SU-DHL-6 (cell line): ENCODE data around the gene RPLP1.

Experiments
- H2AFZ ChIP-seq: fragments of 200-600 bp; sonication (generic); 2 replicates; pipeline ENCODE4 v1.6.1; 2014; ENCODE audit warnings: low read depth, mild to moderate bottlenecking, moderate library complexity, mixed read lengths, antibody characterized with exemption, low read length; ENCODE audit not compliant: severe bottlenecking
- H3F3A ChIP-seq: fragments of 200-600 bp; shearing (Covaris generic); 2 replicates; pipeline ENCODE4 v1.6.0; 2016; ENCODE audit warnings: antibody characterized with exemption, mild to moderate bottlenecking; ENCODE audit not compliant: insufficient read depth
- H3K27ac ChIP-seq: fragments of 200-600 bp; sonication (generic); 2 replicates; pipeline ENCODE4 v1.5.1; 2016; ENCODE audit warnings: low read depth, mild to moderate bottlenecking, low read length, moderate library complexity, mixed read lengths
- H3K27me3 ChIP-seq: fragments of 200-600 bp; sonication (generic), shearing (Covaris generic); 2 replicates; pipeline ENCODE4 v1.6.0; 2014; ENCODE audit warnings: mild to moderate bottlenecking, low read length
- H3K36me3 ChIP-seq: fragments of 200-600 bp; sonication (generic); 2 replicates; pipeline ENCODE4 v1.6.1; 2014; ENCODE audit warnings: mild to moderate bottlenecking, low read length, mixed read lengths
- H3K4me2 ChIP-seq: fragments of 300-600, 200-600 bp; shearing (Covaris generic), sonication (generic); 2 replicates; pipeline ENCODE4 v1.6.0; 2014; ENCODE audit warnings: low read length, low read depth, mild to moderate bottlenecking; ENCODE audit not compliant: poor library complexity, severe bottlenecking
- H3K4me3 ChIP-seq: fragments of 200-600 bp; sonication (generic); 2 replicates; pipeline ENCODE4 v1.5.1; 2014; ENCODE audit warnings: antibody characterized with exemption, low read length, mild to moderate bottlenecking, mixed read lengths; ENCODE audit not compliant: insufficient read depth, poor library complexity, severe bottlenecking
- H3K79me2 ChIP-seq: fragments of 200-600 bp; sonication (generic); 2 replicates; pipeline ENCODE4 v1.6.1; 2014; ENCODE audit warnings: mild to moderate bottlenecking, low read length, moderate library complexity; ENCODE audit not compliant: insufficient read depth
- H3K9ac ChIP-seq: fragments of 200-600 bp; sonication (generic); 2 replicates; pipeline ENCODE4 v1.7.0; 2014; ENCODE audit warnings: mild to moderate bottlenecking, low read length
- H3K9me2 ChIP-seq: fragments of 200-600 bp; sonication (generic); replicated peaks from 2 replicates; pipeline ENCODE4 v1.6.1; 2014; ENCODE audit warnings: low read length; ENCODE audit not compliant: insufficient read depth
- H3K9me3 ChIP-seq: fragments of 200-600 bp; sonication (generic); 2 replicates; pipeline ENCODE4 v1.6.1; 2014; ENCODE audit warnings: low read length, mixed read lengths; ENCODE audit not compliant: insufficient read depth
- H4K20me1 ChIP-seq: fragments of 200-600 bp; sonication (generic); 2 replicates; pipeline ENCODE4 v1.6.1; 2014; ENCODE audit warnings: low read depth, mild to moderate bottlenecking, antibody characterized with exemption, low read length, moderate library complexity, mixed read lengths
- CTCF ChIP-seq: fragments of 200-600 bp; sonication (generic); IDR thresholded peaks from one replicate; pipeline ENCODE4 v1.5.1; 2017; ENCODE audit warnings: antibody characterized with exemption, mild to moderate bottlenecking, low read length, moderate library complexity; ENCODE audit not compliant: insufficient read depth, poor library complexity, severe bottlenecking
- EZH2phosphoT487 ChIP-seq: fragments of 200-600 bp; sonication (generic), shearing (Covaris generic); conservative IDR thresholded peaks from 2 replicates; pipeline ENCODE4 v1.6.1; 2018; ENCODE audit warnings: mild to moderate bottlenecking, antibody characterized with exemption, low read length, moderate library complexity, mixed read lengths

RPLP1 gene

GRCh38 chr15:69450968-69451695 lies 1.5 kb upstream of the RPLP1 start:
- peak overlapping the region; percentile 87 for H2AFZ ChIP-seq
- peak overlapping the region; percentile 95 for H3K4me2 ChIP-seq
- peak overlapping the region; percentile 91 for H3K4me3 ChIP-seq
- H3K27ac ChIP-seq = peak overlapping the region; percentile 93
- peaks cover 60% of the 10 kb centered on the region for H3F3A ChIP-seq
- H3K79me2 ChIP-seq = peaks cover 31% of the 10 kb centered on the region
- no peaks in the 10 kb centered on the region for H3K9me2 ChIP-seq
- H3K27me3 ChIP-seq = no peaks in the 10 kb centered on the region
- TF ChIP-seq CTCF (no peak), EZH2phosphoT487 (no peak)
- H4K20me1 ChIP-seq = peaks cover 30% of the 10 kb centered on the region
- H3K9ac ChIP-seq = peak overlapping the region; percentile 92
- H3K36me3 ChIP-seq = peaks cover 48% of the 10 kb centered on the region
- H3K9me3 ChIP-seq = no peaks in the 10 kb centered on the region

- H3K27ac ChIP-seq = peak overlapping the region; percentile 93
Observed at GRCh38 chr15:69451951-69452691, 497 bp upstream of the RPLP1 start.

GRCh38 chr15:69454953-69455352 lies 2.3 kb downstream of the RPLP1 start:
- peak overlapping the region; percentile 92 for H3K9ac ChIP-seq

More at GRCh38 chr15:69451951-69452691, 497 bp upstream of the RPLP1 start:
- Histone ChIP-seq H4K20me1 (peaks cover 35% of the 10 kb centered on the region), H3K4me3 (peak overlapping the region; percentile 91), H3K36me3 (peaks cover 43% of the 10 kb centered on the region), H3F3A (peaks cover 67% of the 10 kb centered on the region), H3K79me2 (peaks cover 31% of the 10 kb centered on the region), H3K9ac (peak overlapping the region; percentile 92), H3K27me3 (no peaks in the 10 kb centered on the region), H3K9me3 (no peaks in the 10 kb centered on the region), H2AFZ (peak overlapping the region; percentile 87), H3K9me2 (no peaks in the 10 kb centered on the region), H3K4me2 (peak overlapping the region; percentile 95)
- TF ChIP-seq CTCF (no peak), EZH2phosphoT487 (no peak)

More at GRCh38 chr15:69454953-69455352, 2.3 kb downstream of the RPLP1 start:
- H3K27ac ChIP-seq = peak overlapping the region; percentile 65; the same call in 1 of the 2 replicates
- H3K4me2 ChIP-seq = peak overlapping the region; percentile 69
- peaks cover 74% of the 10 kb centered on the region for H3F3A ChIP-seq
- H3K79me2 ChIP-seq = peaks cover 31% of the 10 kb centered on the region
- peak overlapping the region; percentile 91 for H3K4me3 ChIP-seq
- peaks cover 31% of the 10 kb centered on the region for H3K36me3 ChIP-seq
- no peaks in the 10 kb centered on the region for H3K9me2 ChIP-seq
- no peak overlapping the region for H2AFZ ChIP-seq
- no peaks in the 10 kb centered on the region for H3K27me3 ChIP-seq
- no peak for TF ChIP-seq CTCF
- TF ChIP-seq EZH2phosphoT487 = no peak
- no peaks in the 10 kb centered on the region for H3K9me3 ChIP-seq
- peaks cover 35% of the 10 kb centered on the region for H4K20me1 ChIP-seq
